ENCODE data around the gene KBTBD13. TPM values are rescaled to one million over a fixed set of nuclear protein-coding genes. Genes with fewer than 3 reads are reported as not detected.
A peak's percentile ranks its signal among the peaks of the same experiment; 100 is the strongest.

KBTBD13 gene
- total RNA-seq, 1 donor: not detected

- DNase-seq (ENCODE audit: low read depth): peak; percentile 58
- no peak overlapping the region for H3K4me3 ChIP-seq (ENCODE audit: low read depth, low read length)
Observed at GRCh38 chr15:65032801-65033537, 43.6 kb upstream of the KBTBD13 start.

GRCh38 chr15:65033659-65034269 lies 42.8 kb upstream of the KBTBD13 start:
- DNase-seq (ENCODE audit: low read depth): peak; percentile 65
- TF ChIP-seq CTCF (IDR thresholded peaks at IDR 0.05; ENCODE audit: insufficient read depth, low read depth, low read length): peak; percentile 71
- no peak overlapping the region for H3K4me3 ChIP-seq (ENCODE audit: low read depth, low read length)

More at GRCh38 chr15:65032801-65033537, 43.6 kb upstream of the KBTBD13 start:
- peak; percentile 78 for TF ChIP-seq CTCF (IDR thresholded peaks at IDR 0.05; ENCODE audit: insufficient read depth, low read depth, low read length)

- DNase-seq (ENCODE audit: low read depth): no peak
- TF ChIP-seq CTCF (IDR thresholded peaks at IDR 0.05; ENCODE audit: insufficient read depth, low read depth, low read length): no peak
Observed at GRCh38 chr15:65034719-65035118, 41.8 kb upstream of the KBTBD13 start.

GRCh38 chr15:65037309-65037708 lies 39.2 kb upstream of the KBTBD13 start:
- DNase-seq (ENCODE audit: low read depth): no peak
- no peak for TF ChIP-seq CTCF (IDR thresholded peaks at IDR 0.05; ENCODE audit: insufficient read depth, low read depth, low read length)
- H3K4me3 ChIP-seq (ENCODE audit: low read depth, low read length): no peak overlapping the region

More at GRCh38 chr15:65034719-65035118, 41.8 kb upstream of the KBTBD13 start:
- H3K4me3 ChIP-seq (ENCODE audit: low read depth, low read length): no peak overlapping the region

GRCh38 chr15:65038428-65038827 lies 38.1 kb upstream of the KBTBD13 start:
- no peak for TF ChIP-seq CTCF (IDR thresholded peaks at IDR 0.05; ENCODE audit: insufficient read depth, low read depth, low read length)
- DNase-seq (ENCODE audit: low read depth): no peak
- no peak overlapping the region for H3K4me3 ChIP-seq (ENCODE audit: low read depth, low read length)

GRCh38 chr15:65038836-65039235 lies 37.7 kb upstream of the KBTBD13 start:
- DNase-seq (ENCODE audit: low read depth): no peak
- no peak for TF ChIP-seq CTCF (IDR thresholded peaks at IDR 0.05; ENCODE audit: insufficient read depth, low read depth, low read length)
- no peak overlapping the region for H3K4me3 ChIP-seq (ENCODE audit: low read depth, low read length)
